ENCODE measurements around the gene TMEM53. TPM values are rescaled to one million over a fixed set of nuclear protein-coding genes. Genes with fewer than 3 reads are reported as not detected.
A peak's percentile ranks its signal among the peaks of the same experiment; 100 is the strongest.

The TMEM53 gene
- total RNA-seq, 1 donor from 2014 or later, result 7.3 TPM

GRCh38 chr1:44645476-44646244, 28.6 kb downstream of the TMEM53 start:
- H3K27me3 Mint-ChIP-seq (ENCODE audit: low read depth, unreplicated experiment), result no peaks in the 10 kb centered on the region
- H3K36me3 Mint-ChIP-seq (ENCODE audit: low read depth, unreplicated experiment), result peaks cover 24% of the 10 kb centered on the region
- H3K4me3 Mint-ChIP-seq (ENCODE audit: unreplicated experiment), result peak overlapping the region; percentile 27
- peaks cover 4% of the 10 kb centered on the region for H3K79me2 ChIP-seq (ENCODE audit: insufficient read depth, low read length)
- no peak overlapping the region for H3K4me3 ChIP-seq (ENCODE audit: insufficient read depth, low read depth, low read length)
- no peaks in the 10 kb centered on the region for H3K27me3 ChIP-seq (ENCODE audit: insufficient read depth, low read length)
- H3K9ac ChIP-seq (ENCODE audit: low read length), result no peak overlapping the region
- H3K9me3 Mint-ChIP-seq (ENCODE audit: unreplicated experiment), result no peaks in the 10 kb centered on the region
- peaks cover 13% of the 10 kb centered on the region for H3K36me3 ChIP-seq (ENCODE audit: insufficient read depth, low read length)
- no peak for TF ChIP-seq EZH2 (IDR thresholded peaks at IDR 0.05; ENCODE audit: insufficient read depth, low read length)
- TF ChIP-seq CTCF (IDR thresholded peaks at IDR 0.05; ENCODE audit: insufficient read depth, low read depth, low read length), result no peak
- H3K4me2 ChIP-seq (ENCODE audit: low read length), result no peak overlapping the region
- no peak for FAIRE-seq
- no peaks in the 10 kb centered on the region for H3K9me3 ChIP-seq (ENCODE audit: insufficient read depth, low read depth, low read length)
- peak; percentile 42 for DNase-seq (ENCODE audit: low read depth)
- no peak overlapping the region for H2AFZ ChIP-seq (ENCODE audit: low read depth, low read length)
- no peak overlapping the region for H3K27ac Mint-ChIP-seq (ENCODE audit: unreplicated experiment)
- peaks cover 61% of the 10 kb centered on the region for H4K20me1 ChIP-seq (ENCODE audit: insufficient read depth, low read length)
- peaks cover 11% of the 10 kb centered on the region for H3K4me1 Mint-ChIP-seq (ENCODE audit: low read depth, unreplicated experiment)
- H3K27ac ChIP-seq (ENCODE audit: low read depth, low read length), result no peak overlapping the region
- H3K4me1 ChIP-seq (ENCODE audit: insufficient read depth, low read length), result peaks cover 9% of the 10 kb centered on the region

GRCh38 chr1:44644806-44645205, 29.5 kb downstream of the TMEM53 start:
- no peak overlapping the region for H3K27ac Mint-ChIP-seq (ENCODE audit: unreplicated experiment)
- H3K4me1 Mint-ChIP-seq (ENCODE audit: low read depth, unreplicated experiment), result peaks cover 11% of the 10 kb centered on the region
- peaks cover 4% of the 10 kb centered on the region for H3K79me2 ChIP-seq (ENCODE audit: insufficient read depth, low read length)
- TF ChIP-seq EZH2 (IDR thresholded peaks at IDR 0.05; ENCODE audit: insufficient read depth, low read length) (no peak), CTCF (IDR thresholded peaks at IDR 0.05; ENCODE audit: insufficient read depth, low read depth, low read length) (no peak)
- H3K9ac ChIP-seq (ENCODE audit: low read length), result no peak overlapping the region
- no peaks in the 10 kb centered on the region for H3K27me3 ChIP-seq (ENCODE audit: insufficient read depth, low read length)
- H3K36me3 Mint-ChIP-seq (ENCODE audit: low read depth, unreplicated experiment), result peaks cover 24% of the 10 kb centered on the region
- H3K27me3 Mint-ChIP-seq (ENCODE audit: low read depth, unreplicated experiment), result no peaks in the 10 kb centered on the region
- DNase-seq (ENCODE audit: low read depth) (no peak), FAIRE-seq (no peak)
- H3K4me1 ChIP-seq (ENCODE audit: insufficient read depth, low read length), result peaks cover 9% of the 10 kb centered on the region
- H3K4me3 Mint-ChIP-seq (ENCODE audit: unreplicated experiment), result no peak overlapping the region
- no peak overlapping the region for H2AFZ ChIP-seq (ENCODE audit: low read depth, low read length)
- no peak overlapping the region for H3K4me3 ChIP-seq (ENCODE audit: insufficient read depth, low read depth, low read length)
- no peak overlapping the region for H3K4me2 ChIP-seq (ENCODE audit: low read length)
- H4K20me1 ChIP-seq (ENCODE audit: insufficient read depth, low read length), result peaks cover 61% of the 10 kb centered on the region
- H3K36me3 ChIP-seq (ENCODE audit: insufficient read depth, low read length), result peaks cover 11% of the 10 kb centered on the region
- no peaks in the 10 kb centered on the region for H3K9me3 Mint-ChIP-seq (ENCODE audit: unreplicated experiment)
- no peak overlapping the region for H3K27ac ChIP-seq (ENCODE audit: low read depth, low read length)
- H3K9me3 ChIP-seq (ENCODE audit: insufficient read depth, low read depth, low read length), result no peaks in the 10 kb centered on the region

- peaks cover 61% of the 10 kb centered on the region for H4K20me1 ChIP-seq (ENCODE audit: insufficient read depth, low read length)
- H3K27me3 ChIP-seq (ENCODE audit: insufficient read depth, low read length), result no peaks in the 10 kb centered on the region
- no peak overlapping the region for H3K4me3 ChIP-seq (ENCODE audit: insufficient read depth, low read depth, low read length)
- TF ChIP-seq CTCF (IDR thresholded peaks at IDR 0.05; ENCODE audit: insufficient read depth, low read depth, low read length), result no peak
- no peak for TF ChIP-seq EZH2 (IDR thresholded peaks at IDR 0.05; ENCODE audit: insufficient read depth, low read length)
- H3K4me1 ChIP-seq (ENCODE audit: insufficient read depth, low read length), result peaks cover 9% of the 10 kb centered on the region
- Mint-ChIP-seq H3K27me3 (ENCODE audit: low read depth, unreplicated experiment) (no peaks in the 10 kb centered on the region), H3K36me3 (ENCODE audit: low read depth, unreplicated experiment) (peaks cover 19% of the 10 kb centered on the region), H3K9me3 (ENCODE audit: unreplicated experiment) (no peaks in the 10 kb centered on the region), H3K27ac (ENCODE audit: unreplicated experiment) (no peak overlapping the region), H3K4me3 (ENCODE audit: unreplicated experiment) (no peak overlapping the region), H3K4me1 (ENCODE audit: low read depth, unreplicated experiment) (peaks cover 6% of the 10 kb centered on the region)
- DNase-seq (ENCODE audit: low read depth) (peak; percentile 32), FAIRE-seq (no peak)
- H3K4me2 ChIP-seq (ENCODE audit: low read length), result peak overlapping the region; percentile 21
- no peak overlapping the region for H3K27ac ChIP-seq (ENCODE audit: low read depth, low read length)
- no peaks in the 10 kb centered on the region for H3K9me3 ChIP-seq (ENCODE audit: insufficient read depth, low read depth, low read length)
- peaks cover 16% of the 10 kb centered on the region for H3K36me3 ChIP-seq (ENCODE audit: insufficient read depth, low read length)
- H2AFZ ChIP-seq (ENCODE audit: low read depth, low read length), result no peak overlapping the region
- H3K9ac ChIP-seq (ENCODE audit: low read length), result no peak overlapping the region
- peaks cover 4% of the 10 kb centered on the region for H3K79me2 ChIP-seq (ENCODE audit: insufficient read depth, low read length)
Observed at GRCh38 chr1:44643721-44644334, 30.5 kb downstream of the TMEM53 start.

All from astrocyte (in vitro differentiated cells and primary cell).